K562 (cell line): ENCODE measurements around the gene ALS2CL. TPM values are rescaled to one million over a fixed set of nuclear protein-coding genes. Genes with fewer than 3 reads are reported as not detected.

ENCODE experiments used
- ATAC-seq: fragments of 200-7000 bp; cut with Tn5 transposase; 3 replicates; pipeline ENCODE4 v1.9.1; 2020; ENCODE audit warnings: moderate library complexity
- BruUV-seq: library from RNA; stranded (reverse); fragments of 400-500 nt; replicated peaks from 2 replicates; lab custom pipeline; 2021; lab: Mats Ljungman, UMichigan
- CTCF ChIA-PET: fragments of 300-600 bp; formaldehyde crosslinking; extraction: SDS; loops from one replicate; lab custom pipeline; 2021; ENCODE audit warnings: low intra/inter-chr PET ratio; lab: Yijun Ruan, JAX
- POLR2A ChIA-PET: fragments of 300-600, 350-650 bp; sonication (Branson Sonifier 250); formaldehyde crosslinking; extraction: SDS; loops from one replicate; lab custom pipeline; 2021; ENCODE audit warnings: antibody characterized with exemption, inconsistent platforms; lab: Yijun Ruan, JAX
- DNase-seq, 4 experiments: peaks; one replicate each; pipeline versions ENCODE4 v3.0.0 to v3.0.0-alpha.2; 2011 to 2018; ENCODE audit warnings: low spot score in 3 of 4, mixed read lengths in 3 of 4; ENCODE audit errors: extremely low read depth in 1 of 4
- FAIRE-seq: peaks from 2 replicates; lab custom pipeline; 2011; peaks lifted over from hg19 to GRCh38; lab: Jason Lieb, UNC
- H2AFZ ChIP-seq: 2 replicates; pipeline ENCODE4 v1.6.0; 2011; ENCODE audit warnings: low read depth, low read length, control low read depth, inconsistent platforms
- H3K27ac ChIP-seq: fragments of 200-600 bp; 3 replicates; pipeline ENCODE4 v1.8.0; 2011; ENCODE audit warnings: low read depth, mild to moderate bottlenecking, control low read depth, inconsistent platforms, low read length, moderate library complexity, mixed read lengths; ENCODE audit errors: extremely low read depth
- H3K27me3 ChIP-seq, 2 experiments: fragments of 300-600 bp in 1 of 2; 2 replicates in 1 of 2; 3 replicates in 1 of 2; pipeline versions ENCODE4 v1.6.0 to v1.8.0; 2011; ENCODE audit warnings: inconsistent platforms in 2 of 2, low read length in 2 of 2, mild to moderate bottlenecking in 1 of 2, mixed read lengths in 1 of 2, moderate library complexity in 1 of 2; ENCODE audit not compliant: control insufficient read depth in 2 of 2, insufficient read depth in 2 of 2
- H3K36me3 ChIP-seq: fragments of 300-600 bp; 3 replicates; pipeline ENCODE4 v1.8.0; 2011; ENCODE audit warnings: mild to moderate bottlenecking, low read length, inconsistent platforms; ENCODE audit not compliant: control insufficient read depth, insufficient read depth
- H3K4me1 ChIP-seq, 2 experiments: fragments of 200-600 bp in 1 of 2; replicated peaks in 1 of 2; 2 replicates in 1 of 2; 3 replicates in 1 of 2; pipeline versions ENCODE4 v1.5.1 to v1.8.0; 2011; ENCODE audit warnings: inconsistent platforms in 2 of 2, low read length in 2 of 2, mild to moderate bottlenecking in 1 of 2, mixed read lengths in 1 of 2, moderate library complexity in 1 of 2; ENCODE audit not compliant: control insufficient read depth in 2 of 2, insufficient read depth in 2 of 2
- H3K4me2 ChIP-seq: 2 replicates; pipeline ENCODE4 v1.6.1; 2011; ENCODE audit warnings: low read length, control low read depth, inconsistent platforms, mixed read lengths; ENCODE audit not compliant: insufficient read depth
- H3K4me3 ChIP-seq: fragments of 200-600 bp; sonication (generic), shearing (Covaris generic); 2 replicates; pipeline ENCODE4 v1.5.1; 2016; ENCODE audit warnings: control low read depth, inconsistent platforms
- H3K79me2 ChIP-seq: fragments of 200-600 bp; 3 replicates; pipeline ENCODE4 v1.8.0; 2011; ENCODE audit warnings: low read length, inconsistent platforms; ENCODE audit not compliant: control insufficient read depth, insufficient read depth
- H3K9ac ChIP-seq, 2 experiments: 2 replicates each; pipeline versions ENCODE4 v1.6.0 to v1.6.1; 2011; ENCODE audit warnings: low read depth in 2 of 2, low read length in 2 of 2, control low read depth in 1 of 2, inconsistent platforms in 1 of 2, mild to moderate bottlenecking in 1 of 2, mixed read lengths in 1 of 2; ENCODE audit not compliant: insufficient read depth in 1 of 2
- H3K9me1 ChIP-seq: one replicate; pipeline ENCODE4 v1.6.0; 2011; ENCODE audit warnings: inconsistent platforms, mild to moderate bottlenecking, low read length, moderate library complexity; ENCODE audit not compliant: control insufficient read depth, insufficient read depth
- H3K9me3 ChIP-seq: replicated peaks from 2 replicates; pipeline ENCODE4 v1.5.1; 2011; ENCODE audit warnings: low read depth, low read length, inconsistent platforms; ENCODE audit not compliant: control insufficient read depth, insufficient read depth
- H4K20me1 ChIP-seq: replicated peaks from 2 replicates; pipeline ENCODE4 v1.6.1; 2011; ENCODE audit warnings: low read length, inconsistent platforms, mixed read lengths; ENCODE audit not compliant: control insufficient read depth, insufficient read depth
- DNMT1 ChIP-seq: fragments of 450-650 bp; IDR thresholded peaks from 2 replicates; pipeline ENCODE4 v1.6.1; 2016; ENCODE audit warnings: antibody characterized with exemption, mild to moderate bottlenecking
- KHSRP ChIP-seq: fragments of 450-650 bp; IDR thresholded peaks from 2 replicates; pipeline ENCODE4 v1.6.1; 2017
- LCOR ChIP-seq: sonication (generic); formaldehyde crosslinking; IDR thresholded peaks from 2 replicates; pipeline ENCODE4 v1.8.0; 2022; ENCODE audit warnings: mild to moderate bottlenecking, missing genetic modification reagents
- MXI1 ChIP-seq: IDR thresholded peaks from 2 replicates; pipeline ENCODE4 v1.6.1; 2011; ENCODE audit warnings: low read depth, mild to moderate bottlenecking, improper control_type of control experiment, low read length
- MYBL2 ChIP-seq, 2 experiments: fragments of 450-650 bp in 1 of 2; sonication (generic) in 1 of 2; formaldehyde crosslinking in 1 of 2; IDR thresholded peaks; 2 replicates each; pipeline versions ENCODE4 v1.6.1 to v1.8.1; 2017 to 2022; ENCODE audit warnings: borderline replicate concordance in 1 of 2, inconsistent platforms in 1 of 2, low read depth in 1 of 2, mild to moderate bottlenecking in 1 of 2, missing genetic modification reagents in 1 of 2, moderate library complexity in 1 of 2
- NR4A1 ChIP-seq, 2 experiments: fragments of 250-450 bp in 1 of 2; fragments of 450-650 bp in 1 of 2; sonication (Bioruptor Pico) in 1 of 2; IDR thresholded peaks; 2 replicates each; pipeline versions ENCODE4 v1.4.0 to v1.6.1; 2016 to 2020; ENCODE audit warnings: mild to moderate bottlenecking in 2 of 2, missing compliant biosample characterization in 1 of 2, missing genetic modification characterization in 1 of 2, moderate library complexity in 1 of 2
- RBFOX2 ChIP-seq: fragments of 200-400 bp; formaldehyde crosslinking; IDR thresholded peaks from 2 replicates; pipeline ENCODE4 v1.6.1; 2017; ENCODE audit warnings: low read depth, mild to moderate bottlenecking, low read length, moderate library complexity
- SMARCA5 ChIP-seq: fragments of 450-650 bp; IDR thresholded peaks from 2 replicates; pipeline ENCODE4 v1.6.1; 2016
- ZNF174 ChIP-seq: fragments of 250-450 bp; sonication (Bioruptor Pico); IDR thresholded peaks from 2 replicates; pipeline ENCODE4 v1.4.0; 2020; ENCODE audit warnings: mild to moderate bottlenecking
- WGBS: fragments of 100-300 bp; shearing (Covaris generic); methylation state at CpG from one replicate; pipeline ENCODE4 v1.1.6; 2016; ENCODE audit warnings: low coverage, mixed read lengths; ENCODE audit not compliant: insufficient coverage; ENCODE audit errors: missing lambda C conversion rate; 5-methylcytosine and 5-hydroxymethylcytosine counted together
- in situ Hi-C: fragments of 300-500 bp; cut with MboI; formaldehyde crosslinking; loops from 4 replicates; pipeline ENCODE4 v1.15.0; 2018; ENCODE audit warnings: inconsistent platforms, mixed read lengths
- intact Hi-C: fragments of 100-400 bp; cut with micrococcal nuclease; formaldehyde crosslinking; loops from 2 replicates; pipeline ENCODE4 v1.14.2; 2022
- polyA plus RNA-seq, 8 experiments: library from polyadenylated mRNA; depleted of rRNA in 4 of 8; stranded (reverse) in 5 of 8; unstranded in 3 of 8; fragments of >200 nt; fragmentation: Nextera tagmentation in 2 of 8; fragmentation: Illumina TruSeq in 1 of 8; extraction: Ambion mirVana in 2 of 8; extraction: Trizol in 1 of 8; gene quantifications; 2 replicates each; pipeline versions ENCODE4 v1.2.1 to v1.2.3, GENCODE V29; 2011 to 2014; ENCODE audit warnings: inconsistent platforms in 1 of 8, missing spikeins in 1 of 8
- total RNA-seq, 7 experiments: library from RNA; depleted of rRNA in 6 of 7; stranded (reverse); fragments of >200 nt in 6 of 7; fragmentation: Illumina TruSeq in 2 of 7; extraction: Trizol in 2 of 7; gene quantifications; 2 replicates each; pipeline versions ENCODE4 v1.2.1 to v1.2.3, GENCODE V29; 2011 to 2021; ENCODE audit warnings: low replicate concordance in 1 of 7

The ALS2CL gene
- total and polyA plus RNA-seq, 9 of the 15 experiments (the other 6 are each of a cell fraction or from before 2014, with no cell fraction given): 0.03 to 0.13 (median 0.05) TPM; not detected in 3

GRCh38 chr3:46634856-46635255 lies 58.6 kb downstream of the ALS2CL start:
- H3K9me3 ChIP-seq: no peaks in the 10 kb centered on the region
- H3K79me2 ChIP-seq: no peaks in the 10 kb centered on the region
- H3K27me3 ChIP-seq: peaks cover 14 to 38% of the 10 kb centered on the region in 2 experiments; a peak in 4 of 5 replicates
- FAIRE-seq (no peak), DNase-seq (no peak), ATAC-seq (no peak)
- no peak overlapping the region for H2AFZ ChIP-seq
- no peak overlapping the region for H3K9ac ChIP-seq
- TF ChIP-seq NR4A1 (CRISPR knock-in tag; IDR thresholded peaks at IDR 0.05) (no peak), NR4A1 (tag; IDR thresholded peaks at IDR 0.05) (no peak), ZNF174 (no peak), MYBL2 (IDR thresholded peaks at IDR 0.05; ENCODE audit: low read depth) (no peak), MYBL2 (CRISPR knock-in tag; IDR thresholded peaks at IDR 0.05; ENCODE audit: borderline replicate concordance) (no peak), KHSRP (no peak), RBFOX2 (no peak), MXI1 (no peak), DNMT1 (no peak), SMARCA5 (no peak), LCOR (CRISPR knock-in tag) (no peak)
- H3K9me1 ChIP-seq: no peaks in the 10 kb centered on the region
- in situ Hi-C loops (loop anchor here (5.0 kb wide), 2 partner anchors 78 to 153 kb away; no protein-coding TSS in a partner anchor), intact Hi-C loops (no loop called here)
- H3K4me1 ChIP-seq: peaks cover under 1 to 3% of the 10 kb centered on the region in 2 experiments; a peak in 3 of 5 replicates
- no peaks in the 10 kb centered on the region for H3K36me3 ChIP-seq
- BruUV-seq: no TSS peak
- no peak overlapping the region for H3K4me3 ChIP-seq
- ChIA-PET CTCF (no interaction called here), POLR2A (no interaction called here)
- H3K27ac ChIP-seq: no peak overlapping the region
- H3K4me2 ChIP-seq: no peak overlapping the region
- no peaks in the 10 kb centered on the region for H4K20me1 ChIP-seq
- WGBS: 0% methylated on average over 3 of the region's 3 CpGs
